Fibroblast of lung (primary cell): ENCODE results near the gene PHGDH. TPM values are rescaled to one million over a fixed set of nuclear protein-coding genes. Genes with fewer than 3 reads are reported as not detected.

Experiments used
- DNase-seq, 2 donors: peaks; one replicate each; pipeline versions ENCODE4 v3.0.0 to v3.0.0-alpha.2; 2010; ENCODE audit warnings: low read depth in 2 of 2
- H2AFZ ChIP-seq: 2 replicates; pipeline ENCODE4 v1.5.1; 2012; ENCODE audit warnings: low read length, control low read depth, inconsistent platforms
- H3K27ac ChIP-seq: 2 replicates; pipeline ENCODE4 v1.5.1; 2011; ENCODE audit warnings: low read length, control low read depth; ENCODE audit not compliant: insufficient read depth
- H3K27me3 ChIP-seq: 2 replicates; pipeline ENCODE4 v1.5.1; 2011; ENCODE audit warnings: mild to moderate bottlenecking, low read length; ENCODE audit not compliant: control insufficient read depth, insufficient read depth
- H3K36me3 ChIP-seq: 2 replicates; pipeline ENCODE4 v1.5.1; 2011; ENCODE audit warnings: low read length; ENCODE audit not compliant: control insufficient read depth, insufficient read depth
- H3K4me1 ChIP-seq: 2 replicates; pipeline ENCODE4 v1.5.1; 2011; ENCODE audit warnings: low read length; ENCODE audit not compliant: control insufficient read depth, insufficient read depth; ENCODE audit errors: extremely low read depth
- H3K4me2 ChIP-seq: 2 replicates; pipeline ENCODE4 v1.5.1; 2011; ENCODE audit warnings: low read length, control low read depth; ENCODE audit not compliant: insufficient read depth; ENCODE audit errors: extremely low read depth
- H3K4me3 ChIP-seq, 4 experiments: fragments of 200-600 bp in 1 of 4; sonication (generic) in 1 of 4; replicated peaks in 1 of 4; 2 replicates each; pipeline ENCODE4 v1.5.1; 2011 to 2016; ENCODE audit warnings: low read length in 4 of 4, low read depth in 3 of 4, mild to moderate bottlenecking in 3 of 4, control low read depth in 2 of 4, inconsistent platforms in 1 of 4, mixed read lengths in 1 of 4; ENCODE audit not compliant: insufficient read depth in 1 of 4; ENCODE audit errors: control extremely low read depth in 1 of 4
- H3K79me2 ChIP-seq: 2 replicates; pipeline ENCODE4 v1.5.1; 2012; ENCODE audit warnings: mild to moderate bottlenecking, low read length, inconsistent platforms; ENCODE audit not compliant: control insufficient read depth, insufficient read depth
- H3K9ac ChIP-seq: 2 replicates; pipeline ENCODE4 v1.5.1; 2011; ENCODE audit warnings: mild to moderate bottlenecking, low read length, control low read depth; ENCODE audit not compliant: insufficient read depth
- H3K9me3 ChIP-seq: 2 replicates; pipeline ENCODE4 v1.5.1; 2012; ENCODE audit warnings: low read depth, low read length; ENCODE audit not compliant: control insufficient read depth, insufficient read depth
- H4K20me1 ChIP-seq: 2 replicates; pipeline ENCODE4 v1.5.1; 2011; ENCODE audit warnings: low read length; ENCODE audit not compliant: control insufficient read depth, insufficient read depth; ENCODE audit errors: extremely low read depth
- CTCF ChIP-seq, 2 donors: IDR thresholded peaks in 1 of 2; conservative IDR thresholded peaks in 1 of 2; 1 replicate in 1 of 2; 2 replicates in 1 of 2; pipeline ENCODE4 v1.5.1; 2011 to 2012; ENCODE audit warnings: low read length in 2 of 2, control low read depth in 1 of 2, inconsistent platforms in 1 of 2, low read depth in 1 of 2, mild to moderate bottlenecking in 1 of 2
- EZH2 ChIP-seq: IDR thresholded peaks from 2 replicates; pipeline ENCODE4 v1.5.1; 2012; ENCODE audit warnings: low read length, control low read depth, mild to moderate bottlenecking; ENCODE audit errors: missing control alignments
- polyA plus RNA-seq, 2 donors: library from polyadenylated mRNA; depleted of rRNA in 1 of 2; stranded (reverse) in 1 of 2; unstranded in 1 of 2; fragments of >200 nt; gene quantifications; 2 replicates each; pipeline ENCODE4 v1.2.1, GENCODE V29; 2011 to 2012; ENCODE audit warnings: missing spikeins in 1 of 2
- total RNA-seq: library from RNA; depleted of rRNA; stranded (reverse); fragments of >200 nt; gene quantifications from 2 replicates; pipeline ENCODE4 v1.2.1, GENCODE V29; 2014

The PHGDH gene
- total and polyA plus RNA-seq, 2 donors (not counting 1 experiment from before 2014, with no cell fraction given), result 44.3 to 201 TPM

GRCh38 chr1:119745034-119745433 is 33.3 kb downstream of the PHGDH start:
- no peak for TF ChIP-seq EZH2
- TF ChIP-seq CTCF (conservative IDR thresholded peaks at IDR 0.05 in 1 of 2, IDR thresholded peaks at IDR 0.05 in 1 of 2; ENCODE audit: low read depth in 1 of 2, low read length in 2 of 2), result no peak
- Histone ChIP-seq H3K27ac (no peak overlapping the region), H3K79me2 (no peaks in the 10 kb centered on the region), H3K9me3 (no peaks in the 10 kb centered on the region), H4K20me1 (no peaks in the 10 kb centered on the region), H3K4me2 (no peak overlapping the region), H3K9ac (no peak overlapping the region), H3K4me3 (no peak overlapping the region), H2AFZ (no peak overlapping the region), H3K4me1 (no peaks in the 10 kb centered on the region), H3K36me3 (no peaks in the 10 kb centered on the region), H3K27me3 (no peaks in the 10 kb centered on the region)
- DNase-seq, result no peak

- TF ChIP-seq EZH2, result no peak
- no peak for TF ChIP-seq CTCF (conservative IDR thresholded peaks at IDR 0.05 in 1 of 2, IDR thresholded peaks at IDR 0.05 in 1 of 2; ENCODE audit: low read depth in 1 of 2, low read length in 2 of 2)
- Histone ChIP-seq H3K36me3 (no peaks in the 10 kb centered on the region), H3K4me2 (no peak overlapping the region), H3K79me2 (no peaks in the 10 kb centered on the region), H3K4me3 (no peak overlapping the region), H3K4me1 (no peaks in the 10 kb centered on the region), H4K20me1 (no peaks in the 10 kb centered on the region), H3K27ac (no peak overlapping the region), H3K9me3 (no peaks in the 10 kb centered on the region), H3K9ac (no peak overlapping the region), H2AFZ (no peak overlapping the region), H3K27me3 (peaks cover 2% of the 10 kb centered on the region)
- DNase-seq, result no peak
These were observed 35.7 kb downstream of the PHGDH start for GRCh38 chr1:119747451-119747850.

GRCh38 chr1:119748040-119748439 is 36.3 kb downstream of the PHGDH start:
- Histone ChIP-seq H3K9ac (no peak overlapping the region), H3K9me3 (no peaks in the 10 kb centered on the region), H3K36me3 (no peaks in the 10 kb centered on the region), H3K4me1 (no peaks in the 10 kb centered on the region), H4K20me1 (no peaks in the 10 kb centered on the region), H2AFZ (no peak overlapping the region), H3K27me3 (peaks cover 4% of the 10 kb centered on the region), H3K4me3 (no peak overlapping the region), H3K4me2 (no peak overlapping the region), H3K27ac (no peak overlapping the region), H3K79me2 (no peaks in the 10 kb centered on the region)
- DNase-seq, result no peak
- TF ChIP-seq CTCF (conservative IDR thresholded peaks at IDR 0.05 in 1 of 2, IDR thresholded peaks at IDR 0.05 in 1 of 2; ENCODE audit: low read depth in 1 of 2, low read length in 2 of 2) (no peak), EZH2 (no peak)
